B cell (primary cell): ENCODE data around the gene ADSS1.

Experiments
- CTCF ChIP-seq: fragments of 200-600 bp; IDR thresholded peaks from one replicate; pipeline ENCODE4 v1.8.0; 2022; ENCODE audit warnings: antibody characterized with exemption, mild to moderate bottlenecking
- EZH2 ChIP-seq: IDR thresholded peaks from 2 replicates; pipeline ENCODE4 v1.6.1; 2012; ENCODE audit warnings: borderline replicate concordance, low read depth, mild to moderate bottlenecking, moderate library complexity, low read length; ENCODE audit not compliant: insufficient read depth, poor library complexity, severe bottlenecking

- TF ChIP-seq CTCF (no peak), EZH2 (no peak)
Measured at GRCh38 chr14:104680056-104680805, 43.8 kb upstream of the ADSS1 start.
